Psoas muscle (tissue), 8 donors: Measurements from ENCODE around the gene BRD3OS. TPM values are rescaled to one million over a fixed set of nuclear protein-coding genes. Genes with fewer than 3 reads are reported as not detected.

ENCODE experiments used
- ATAC-seq, 4 donors: fragments of 200-7000 bp; cut with Tn5 transposase; one replicate each; pipeline ENCODE4 v1.9.1; 2020; ENCODE audit warnings: moderate library complexity in 3 of 4, mild to moderate bottlenecking in 2 of 4
- DNase-seq, 2 donors: peaks; one replicate each; pipeline ENCODE4 v3.0.0-alpha.2; 2020
- H3K27ac ChIP-seq: fragments of 200-600 bp; one replicate; pipeline ENCODE4 v1.8.0; 2022
- H3K27me3 ChIP-seq, 3 donors: fragments of 200-600 bp in 1 of 3; one replicate each; pipeline versions ENCODE4 v1.6.1 to v1.8.0; 2013 to 2022; ENCODE audit warnings: low read length in 2 of 3, mild to moderate bottlenecking in 2 of 3, moderate library complexity in 1 of 3; ENCODE audit not compliant: insufficient read depth in 3 of 3
- H3K36me3 ChIP-seq, 2 donors: fragments of 200-600 bp in 1 of 2; one replicate each; pipeline versions ENCODE4 v1.6.1 to v1.8.0; 2013 to 2022; ENCODE audit warnings: low read depth in 1 of 2, mild to moderate bottlenecking in 1 of 2, moderate library complexity in 1 of 2; ENCODE audit not compliant: insufficient read depth in 1 of 2
- H3K4me1 ChIP-seq: fragments of 200-600 bp; one replicate; pipeline ENCODE4 v1.8.0; 2022
- H3K4me3 ChIP-seq: fragments of 200-600 bp; one replicate; pipeline ENCODE4 v1.8.0; 2022; ENCODE audit warnings: mild to moderate bottlenecking
- H3K9me3 ChIP-seq: fragments of 200-600 bp; one replicate; pipeline ENCODE4 v1.8.0; 2022
- WGBS, 3 donors: extraction: QIAGEN DNeasy Blood & Tissue Kit; methylation state at CpG; one replicate each; pipeline versions ENCODE4 v1.1.6 to v1.1.7; 2013; 5-methylcytosine and 5-hydroxymethylcytosine counted together
- intact Hi-C, 2 donors: fragments of 100-400 bp; cut with DNase I; formaldehyde crosslinking; loops; one replicate each; pipeline versions ENCODE4 v1.11.0 to v1.14.2; 2022
- polyA plus RNA-seq, 3 donors: library from polyadenylated mRNA; stranded (reverse); fragments of 200-250 nt; gene quantifications; one replicate each; pipeline ENCODE4 v1.2.3, GENCODE V29; 2013
- total RNA-seq, 4 donors: library from RNA; stranded (reverse); fragmentation: NEBNext Ultra II Directional in 2 of 4; extraction: Animal tissue kit (Norgen Biotek cat#: 25700) in 2 of 4; gene quantifications; one replicate each; pipeline versions ENCODE4 v1.2.1 to v1.2.4, GENCODE V29; 2021 to 2023
- TF ChIP-seq, protein P1 (sequence below): fragments of 200-600 bp; IDR thresholded peaks from one replicate; pipeline ENCODE4 v1.8.0; 2022; ENCODE audit warnings: antibody characterized with exemption
- donor health status: healthy with polysubstance abuse.
- donor health status: DM: no; HTN: no; CAD: no; lungs with moderate emphysema.
- donor health status: Bipolar disorder and iron deficiency.
- donor health status: healthy.
- donor health status: DM: yes; HTN: yes; CAD: no.
- donor health status: DM: no; HTN: no; CAD: no.
- donor health status: DM: no; HTN: no; CAD: no.
- donor health status: DM: yes; HTN: yes; CAD: no.

Gene BRD3OS
- total and polyA plus RNA-seq, 7 donors: 1.2 to 8.7 (median 4.1) TPM

DNA sequence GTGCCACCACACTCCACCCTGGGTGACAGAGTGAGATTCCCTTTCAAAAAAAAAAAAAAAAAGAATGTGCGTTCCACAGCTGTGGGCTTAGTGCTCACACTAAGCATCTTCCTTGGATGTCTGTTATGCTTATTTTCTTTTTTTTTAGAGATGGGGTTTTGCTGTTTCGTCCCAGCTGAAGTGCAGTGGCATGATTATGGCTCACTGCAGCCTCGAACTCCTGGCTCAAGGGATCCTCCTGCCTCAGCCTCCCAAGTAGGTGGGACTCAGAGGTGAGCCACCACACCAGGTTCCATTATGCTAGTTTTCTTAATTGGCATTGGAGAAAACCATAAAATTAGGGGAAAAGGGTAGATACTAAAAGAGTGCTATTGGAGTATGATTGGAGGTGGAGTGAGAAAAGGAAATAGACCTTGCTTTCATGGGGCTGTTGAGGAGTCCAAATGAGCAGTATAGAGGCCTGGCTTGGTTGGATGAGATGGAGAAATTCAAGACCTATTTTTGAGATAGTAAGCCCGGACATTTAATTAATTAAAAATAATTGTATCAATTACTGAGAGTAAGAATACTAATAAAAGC, 978 bp upstream of the BRD3OS start:
- Histone ChIP-seq H3K27ac (peak overlapping the region; percentile 25), H3K9me3 (no peaks in the 10 kb centered on the region), H3K4me3 (peak overlapping the region; percentile 41), H3K36me3 (peaks cover 0 to 13% of the 10 kb centered on the region in 2 donors), H3K27me3 (no peaks in the 10 kb centered on the region), H3K4me1 (peaks cover 8% of the 10 kb centered on the region)
- DNase-seq: no peak
- 41 to 55% (median 48%) methylated on average over 4 of the region's 4 CpGs for WGBS, 3 donors
- intact Hi-C loops: loop anchor here in 1 of 2 donors (2.0 kb wide), 1 partner anchor 44 kb away; the partner anchor contains the start of gene BRD3
- ATAC-seq: no peak
- TF ChIP-seq, protein P1, sequence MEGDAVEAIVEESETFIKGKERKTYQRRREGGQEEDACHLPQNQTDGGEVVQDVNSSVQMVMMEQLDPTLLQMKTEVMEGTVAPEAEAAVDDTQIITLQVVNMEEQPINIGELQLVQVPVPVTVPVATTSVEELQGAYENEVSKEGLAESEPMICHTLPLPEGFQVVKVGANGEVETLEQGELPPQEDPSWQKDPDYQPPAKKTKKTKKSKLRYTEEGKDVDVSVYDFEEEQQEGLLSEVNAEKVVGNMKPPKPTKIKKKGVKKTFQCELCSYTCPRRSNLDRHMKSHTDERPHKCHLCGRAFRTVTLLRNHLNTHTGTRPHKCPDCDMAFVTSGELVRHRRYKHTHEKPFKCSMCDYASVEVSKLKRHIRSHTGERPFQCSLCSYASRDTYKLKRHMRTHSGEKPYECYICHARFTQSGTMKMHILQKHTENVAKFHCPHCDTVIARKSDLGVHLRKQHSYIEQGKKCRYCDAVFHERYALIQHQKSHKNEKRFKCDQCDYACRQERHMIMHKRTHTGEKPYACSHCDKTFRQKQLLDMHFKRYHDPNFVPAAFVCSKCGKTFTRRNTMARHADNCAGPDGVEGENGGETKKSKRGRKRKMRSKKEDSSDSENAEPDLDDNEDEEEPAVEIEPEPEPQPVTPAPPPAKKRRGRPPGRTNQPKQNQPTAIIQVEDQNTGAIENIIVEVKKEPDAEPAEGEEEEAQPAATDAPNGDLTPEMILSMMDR: no peak

DNA sequence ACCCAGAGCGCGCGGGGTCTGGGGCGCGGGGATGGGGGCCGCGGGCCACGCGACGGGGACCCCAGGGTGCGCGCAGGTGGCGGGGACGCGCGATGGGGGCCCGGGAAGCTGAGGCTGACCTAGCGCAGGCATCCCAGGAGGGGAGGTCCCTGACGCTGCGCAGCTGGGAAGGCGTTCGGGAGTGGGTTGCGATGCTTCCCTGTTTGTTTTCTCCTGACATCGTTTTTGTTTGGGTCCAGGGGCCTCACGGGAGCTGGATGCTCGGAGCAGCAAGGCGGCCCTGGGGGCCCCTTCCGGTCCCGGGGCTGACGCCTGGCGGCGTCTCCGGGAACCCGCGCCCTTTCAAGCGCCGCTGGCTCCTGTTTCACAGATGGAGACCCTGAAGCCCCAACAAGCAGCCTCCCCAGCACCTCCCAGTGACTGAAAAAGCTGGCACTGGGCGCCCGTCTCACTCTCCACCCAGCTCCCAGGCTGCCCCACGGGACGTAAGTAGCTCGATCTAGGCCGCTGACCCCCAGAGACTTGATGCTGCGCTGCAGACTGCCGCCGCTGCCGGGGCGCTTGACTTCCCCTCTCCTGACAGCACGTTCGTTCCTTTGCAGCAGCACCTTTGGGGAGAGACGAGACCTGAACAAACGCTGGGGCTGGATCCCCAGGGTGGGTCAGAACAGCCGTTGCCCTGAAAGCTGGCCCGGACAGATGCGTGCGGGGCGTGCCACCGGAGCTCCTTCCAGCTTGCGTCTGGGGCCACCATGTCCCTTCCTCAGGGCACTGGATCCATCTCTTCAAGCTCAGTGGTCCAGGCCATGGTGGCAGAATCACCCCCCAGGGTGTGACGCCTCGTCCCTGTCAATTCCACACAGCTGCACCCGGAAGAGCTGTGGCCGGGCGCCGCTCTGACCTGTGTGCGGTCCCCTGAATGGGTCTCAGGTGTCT, 593 bp downstream of the BRD3OS start:
- no peaks in the 10 kb centered on the region for H3K27me3 ChIP-seq
- DNase-seq (peak; percentile 39 to 72), ATAC-seq (peak in 2 of 4 donors; percentile 0 to 1)
- intact Hi-C loops: loop anchor here (2.0 to 5.0 kb wide), 3 partner anchors 19 to 43 kb away; partner anchors contain the start of gene BRD3 (in 1 of the 2)
- peak overlapping the region; percentile 87 for H3K4me3 ChIP-seq
- H3K9me3 ChIP-seq: no peaks in the 10 kb centered on the region
- H3K27ac ChIP-seq: peak overlapping the region; percentile 51
- TF ChIP-seq, protein P1: no peak
- H3K4me1 ChIP-seq: peaks cover 8% of the 10 kb centered on the region
- WGBS, 3 donors: 11 to 18% (median 12%) methylated on average over 56 to 66 of the region's 66 CpGs
- H3K36me3 ChIP-seq: peaks cover 0 to 27% of the 10 kb centered on the region in 2 donors

DNA sequence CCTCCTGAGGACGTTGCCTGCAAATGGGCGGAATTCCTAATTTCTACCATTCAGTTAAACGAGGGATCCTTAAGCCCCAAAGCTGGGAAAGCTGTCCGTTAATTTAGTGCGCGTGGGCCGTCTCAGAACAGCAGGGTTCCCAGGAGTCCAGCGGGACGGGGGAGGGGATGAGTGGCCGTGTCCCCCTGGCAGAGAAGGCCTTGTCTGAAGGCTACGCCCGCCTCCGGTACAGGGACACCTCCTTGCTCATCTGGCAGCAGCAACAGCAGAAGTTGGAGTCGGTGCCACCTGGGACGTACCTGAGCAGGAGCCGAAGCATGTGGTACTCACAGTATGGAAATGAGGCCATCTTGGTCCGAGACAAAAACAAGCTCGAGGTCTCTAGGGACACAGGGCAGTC, 1.3 kb downstream of the BRD3OS start:
- H3K9me3 ChIP-seq: no peaks in the 10 kb centered on the region
- H3K36me3 ChIP-seq: peaks cover 0 to 34% of the 10 kb centered on the region in 2 donors
- DNase-seq (no peak), ATAC-seq (no peak)
- no peak overlapping the region for H3K27ac ChIP-seq
- no peak overlapping the region for H3K4me3 ChIP-seq
- TF ChIP-seq, protein P1: no peak
- WGBS, 3 donors: 75 to 88% (median 80%) methylated on average over 18 of the region's 18 CpGs
- intact Hi-C loops: loop anchor here (2.0 to 5.0 kb wide), 2 partner anchors 18 to 36 kb away; no protein-coding TSS in a partner anchor
- peaks cover 8% of the 10 kb centered on the region for H3K4me1 ChIP-seq
- H3K27me3 ChIP-seq: no peaks in the 10 kb centered on the region

DNA sequence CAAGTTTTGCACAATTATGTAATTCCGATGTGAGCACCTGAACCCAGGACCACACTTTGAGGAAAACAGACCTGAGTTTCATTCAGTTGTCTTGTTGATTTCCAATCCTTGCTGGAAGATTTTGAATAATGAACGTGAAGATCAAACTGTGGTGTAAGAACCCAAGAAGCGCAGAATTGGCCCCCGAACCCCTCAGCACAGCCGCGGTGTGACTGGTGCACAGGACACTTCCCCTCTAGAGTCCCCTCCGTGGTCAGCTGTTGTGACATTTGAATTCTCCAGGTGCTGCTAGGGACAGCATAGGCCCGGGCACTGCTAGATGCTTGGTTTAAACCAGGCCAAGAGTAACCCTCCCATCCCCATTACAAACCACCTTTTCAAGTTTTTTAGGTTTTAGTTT, 1.7 kb downstream of the BRD3OS start:
- TF ChIP-seq, protein P1: no peak
- intact Hi-C loops: loop anchor here (2.0 to 5.0 kb wide), 2 partner anchors 18 to 35 kb away; no protein-coding TSS in a partner anchor
- H3K4me3 ChIP-seq: no peak overlapping the region
- peaks cover 8% of the 10 kb centered on the region for H3K4me1 ChIP-seq
- WGBS, 3 donors: 83 to 90% (median 85%) methylated on average over 8 of the region's 8 CpGs
- H3K27me3 ChIP-seq: no peaks in the 10 kb centered on the region
- DNase-seq (no peak), ATAC-seq (no peak)
- H3K9me3 ChIP-seq: no peaks in the 10 kb centered on the region
- no peak overlapping the region for H3K27ac ChIP-seq
- H3K36me3 ChIP-seq: peaks cover 0 to 38% of the 10 kb centered on the region in 2 donors
